DMS53 treated with DMSO at 0.1 percent for 48 hours (cell line): Measurements from ENCODE around the gene TSHZ3.

Experiments
- DNase-seq: peaks from one replicate; lab custom pipeline; 2025; ENCODE audit not compliant: unreplicated experiment; lab: John Stamatoyannopoulos, UW

TSHZ3 gene

GRCh38 chr19:31289976-31290375, 59.3 kb downstream of the TSHZ3 start:
- no peak for DNase-seq

- DNase-seq, result no peak
These were observed 59.8 kb downstream of the TSHZ3 start for GRCh38 chr19:31289381-31289880.

- DNase-seq, result no peak
These were observed 62.7 kb downstream of the TSHZ3 start for GRCh38 chr19:31286491-31286890.

- DNase-seq, result no peak
These were observed 63.5 kb downstream of the TSHZ3 start for GRCh38 chr19:31285744-31286143.

GRCh38 chr19:31284621-31285020, 64.6 kb downstream of the TSHZ3 start:
- no peak for DNase-seq

- no peak for DNase-seq
These were observed 65.5 kb downstream of the TSHZ3 start for GRCh38 chr19:31283701-31284100.

- DNase-seq, result no peak
These were observed 66.9 kb downstream of the TSHZ3 start for GRCh38 chr19:31282346-31282745.

GRCh38 chr19:31280287-31281006, 68.8 kb downstream of the TSHZ3 start:
- DNase-seq, result no peak

- DNase-seq, result no peak
These were observed 69.8 kb downstream of the TSHZ3 start for GRCh38 chr19:31279436-31279765.

- no peak for DNase-seq
These were observed 70.4 kb downstream of the TSHZ3 start for GRCh38 chr19:31278555-31279435.

- DNase-seq, result no peak
These were observed 71.7 kb downstream of the TSHZ3 start for GRCh38 chr19:31277516-31277915.

- DNase-seq, result no peak
These were observed 72.4 kb downstream of the TSHZ3 start for GRCh38 chr19:31276831-31277230.

- DNase-seq, result no peak
These were observed 74.2 kb downstream of the TSHZ3 start for GRCh38 chr19:31275068-31275334.

- DNase-seq, result no peak
These were observed 74.8 kb downstream of the TSHZ3 start for GRCh38 chr19:31274251-31275067.

GRCh38 chr19:31272583-31273106, 76.6 kb downstream of the TSHZ3 start:
- DNase-seq, result no peak

GRCh38 chr19:31271306-31271911, 77.8 kb downstream of the TSHZ3 start:
- DNase-seq, result no peak

GRCh38 chr19:31270897-31271296, 78.3 kb downstream of the TSHZ3 start:
- DNase-seq, result no peak

GRCh38 chr19:31269425-31270127, 79.7 kb downstream of the TSHZ3 start:
- no peak for DNase-seq

GRCh38 chr19:31268751-31269383, 80.4 kb downstream of the TSHZ3 start:
- DNase-seq, result no peak

GRCh38 chr19:31266731-31267130, 82.5 kb downstream of the TSHZ3 start:
- DNase-seq, result no peak
